HG03045 (cell line): Measurements from ENCODE around the gene CASTOR1.

ENCODE experiments used
- ATAC-seq: cut with Tn5 transposase; IDR thresholded peaks from one replicate; pipeline ENCODE4 v1.9.1; 2021; ENCODE audit warnings: mild to moderate bottlenecking, moderate library complexity; ENCODE audit not compliant: unreplicated experiment

CASTOR1 gene

GRCh38 chr22:30266445-30267381, 22.6 kb downstream of the CASTOR1 start, which contains the start of gene OSM:
OSM (minus strand) TSS chr22:30266851; CDS start chr22:30266799, 52 bp downstream.
- ATAC-seq: peak; percentile 15

GRCh38 chr22:30265823-30266444, 23.4 kb downstream of the CASTOR1 start:
- ATAC-seq: peak; percentile 59

- no peak for ATAC-seq
These were observed 24.1 kb downstream of the CASTOR1 start for GRCh38 chr22:30265131-30265720.

- ATAC-seq: no peak
These were observed 25.4 kb downstream of the CASTOR1 start for GRCh38 chr22:30263883-30264282.

GRCh38 chr22:30262917-30263741, 26.2 kb downstream of the CASTOR1 start:
- ATAC-seq: no peak

GRCh38 chr22:30262112-30262511, 27.2 kb downstream of the CASTOR1 start:
- no peak for ATAC-seq

- no peak for ATAC-seq
These were observed 28.2 kb downstream of the CASTOR1 start for GRCh38 chr22:30261134-30261533.

- ATAC-seq: no peak
These were observed 28.6 kb downstream of the CASTOR1 start for GRCh38 chr22:30260682-30261081.

- ATAC-seq: no peak
These were observed 29.0 kb downstream of the CASTOR1 start for GRCh38 chr22:30260276-30260675.

GRCh38 chr22:30254314-30254713, 35.0 kb downstream of the CASTOR1 start:
- ATAC-seq: no peak

- no peak for ATAC-seq
These were observed 36.0 kb downstream of the CASTOR1 start for GRCh38 chr22:30253205-30253852.

GRCh38 chr22:30252411-30253204, 36.7 kb downstream of the CASTOR1 start:
- no peak for ATAC-seq

- no peak for ATAC-seq
These were observed 37.6 kb downstream of the CASTOR1 start for GRCh38 chr22:30251711-30252110.

- no peak for ATAC-seq
These were observed 38.5 kb downstream of the CASTOR1 start for GRCh38 chr22:30250661-30251267.

- ATAC-seq: no peak
These were observed 39.2 kb downstream of the CASTOR1 start for GRCh38 chr22:30250039-30250565.

GRCh38 chr22:30249049-30250038, 40.0 kb downstream of the CASTOR1 start:
- no peak for ATAC-seq

GRCh38 chr22:30248484-30248883, 40.8 kb downstream of the CASTOR1 start:
- ATAC-seq: no peak

- ATAC-seq: no peak
These were observed 41.3 kb downstream of the CASTOR1 start for GRCh38 chr22:30247974-30248373.
